HG02973 (cell line): ENCODE results near the gene ZNF474.

ENCODE experiments used
- ATAC-seq: cut with Tn5 transposase; IDR thresholded peaks from one replicate; pipeline ENCODE4 v1.9.1; 2021; ENCODE audit warnings: moderate library complexity; ENCODE audit not compliant: unreplicated experiment

The ZNF474 gene

GRCh38 chr5:122114501-122114900 is 14.8 kb upstream of the ZNF474 start:
- no peak for ATAC-seq

GRCh38 chr5:122118356-122118948 is 10.9 kb upstream of the ZNF474 start:
- ATAC-seq: no peak

GRCh38 chr5:122119205-122119604 is 10.1 kb upstream of the ZNF474 start:
- no peak for ATAC-seq

- no peak for ATAC-seq
Observed at GRCh38 chr5:122120493-122120892, 8.9 kb upstream of the ZNF474 start.

GRCh38 chr5:122120957-122121356 is 8.4 kb upstream of the ZNF474 start:
- ATAC-seq: no peak

- no peak for ATAC-seq
Observed at GRCh38 chr5:122121479-122122465, 7.6 kb upstream of the ZNF474 start.

- no peak for ATAC-seq
Observed at GRCh38 chr5:122124766-122125165, 4.6 kb upstream of the ZNF474 start.

GRCh38 chr5:122126177-122126755 is 3.1 kb upstream of the ZNF474 start:
- no peak for ATAC-seq

- ATAC-seq: no peak
Observed at GRCh38 chr5:122126756-122127321, 2.5 kb upstream of the ZNF474 start.

- ATAC-seq: no peak
Observed at GRCh38 chr5:122130152-122130551, 806 bp downstream of the ZNF474 start.

GRCh38 chr5:122137702-122138101 is 8.4 kb downstream of the ZNF474 start:
- ATAC-seq: no peak

GRCh38 chr5:122138356-122138755 is 9.0 kb downstream of the ZNF474 start:
- no peak for ATAC-seq

GRCh38 chr5:122140900-122141299 is 11.6 kb downstream of the ZNF474 start:
- no peak for ATAC-seq

GRCh38 chr5:122141751-122142150 is 12.4 kb downstream of the ZNF474 start:
- no peak for ATAC-seq

GRCh38 chr5:122142480-122143164 is 13.3 kb downstream of the ZNF474 start:
- no peak for ATAC-seq

GRCh38 chr5:122144236-122144635 is 14.9 kb downstream of the ZNF474 start:
- ATAC-seq: no peak

GRCh38 chr5:122145906-122146305 is 16.6 kb downstream of the ZNF474 start:
- ATAC-seq: no peak

GRCh38 chr5:122149321-122150090 is 20.2 kb downstream of the ZNF474 start:
- no peak for ATAC-seq

- no peak for ATAC-seq
Observed at GRCh38 chr5:122150215-122150614, 20.9 kb downstream of the ZNF474 start.

GRCh38 chr5:122151640-122152039 is 22.3 kb downstream of the ZNF474 start:
- ATAC-seq: no peak
